Stomach (tissue), 4 donors: ENCODE measurements around the gene DMPK.

ENCODE experiments used
- EP300 ChIP-seq: sonication (generic); formaldehyde crosslinking; IDR thresholded peaks from one replicate; pipeline ENCODE4 v1.6.1; 2017; ENCODE audit warnings: antibody characterized with exemption
- POLR2A ChIP-seq, 4 donors: fragments of 450-650 bp; IDR thresholded peaks; one replicate each; pipeline ENCODE4 v1.6.1; 2016; ENCODE audit warnings: antibody characterized with exemption in 4 of 4, control low read depth in 2 of 4, mild to moderate bottlenecking in 1 of 4, moderate library complexity in 1 of 4
- TF ChIP-seq, protein P1 (sequence below), 7 experiments: fragments of 450-650 bp in 4 of 7; fragments of 200-600 bp in 3 of 7; sonication (generic) in 3 of 7; IDR thresholded peaks; one replicate each; pipeline ENCODE4 v1.5.1; 2016 to 2019; ENCODE audit warnings: antibody characterized with exemption in 7 of 7, control low read depth in 2 of 7, mild to moderate bottlenecking in 1 of 7

DNA sequence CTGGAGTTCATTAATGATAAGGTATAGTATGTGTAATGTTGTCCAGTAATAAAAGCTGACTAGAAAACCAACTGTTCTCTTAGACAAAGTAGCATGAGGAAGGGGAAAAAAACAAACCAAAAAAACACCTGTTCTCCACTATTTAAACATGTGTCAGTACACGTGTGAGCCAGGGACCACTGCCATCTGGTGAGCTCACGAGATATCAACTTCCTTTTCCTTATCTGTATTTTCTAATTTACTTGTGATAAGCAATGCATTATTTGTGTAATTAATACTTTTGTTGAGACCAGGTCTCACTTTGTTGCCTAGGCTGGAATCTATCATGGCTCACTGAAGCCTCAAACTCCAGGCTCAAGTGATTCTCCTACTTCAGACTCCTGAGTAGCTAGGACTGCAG is 8.9 kb downstream of the DMPK start:
- TF ChIP-seq, protein P1, sequence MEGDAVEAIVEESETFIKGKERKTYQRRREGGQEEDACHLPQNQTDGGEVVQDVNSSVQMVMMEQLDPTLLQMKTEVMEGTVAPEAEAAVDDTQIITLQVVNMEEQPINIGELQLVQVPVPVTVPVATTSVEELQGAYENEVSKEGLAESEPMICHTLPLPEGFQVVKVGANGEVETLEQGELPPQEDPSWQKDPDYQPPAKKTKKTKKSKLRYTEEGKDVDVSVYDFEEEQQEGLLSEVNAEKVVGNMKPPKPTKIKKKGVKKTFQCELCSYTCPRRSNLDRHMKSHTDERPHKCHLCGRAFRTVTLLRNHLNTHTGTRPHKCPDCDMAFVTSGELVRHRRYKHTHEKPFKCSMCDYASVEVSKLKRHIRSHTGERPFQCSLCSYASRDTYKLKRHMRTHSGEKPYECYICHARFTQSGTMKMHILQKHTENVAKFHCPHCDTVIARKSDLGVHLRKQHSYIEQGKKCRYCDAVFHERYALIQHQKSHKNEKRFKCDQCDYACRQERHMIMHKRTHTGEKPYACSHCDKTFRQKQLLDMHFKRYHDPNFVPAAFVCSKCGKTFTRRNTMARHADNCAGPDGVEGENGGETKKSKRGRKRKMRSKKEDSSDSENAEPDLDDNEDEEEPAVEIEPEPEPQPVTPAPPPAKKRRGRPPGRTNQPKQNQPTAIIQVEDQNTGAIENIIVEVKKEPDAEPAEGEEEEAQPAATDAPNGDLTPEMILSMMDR (IDR thresholded peaks at IDR 0.05) = no peak
- TF ChIP-seq EP300 = no peak
- no peak for TF ChIP-seq POLR2A (IDR thresholded peaks at IDR 0.05)
